Esophagus muscularis mucosa (tissue), 4 donors: Measurements from ENCODE around the gene PKP3. TPM values are rescaled to one million over a fixed set of nuclear protein-coding genes. Genes with fewer than 3 reads are reported as not detected.

Experiments
- DNase-seq: peaks from one replicate; pipeline ENCODE4 v3.0.0-alpha.2; 2017; ENCODE audit errors: extremely low spot score
- H3K27ac ChIP-seq, 4 donors: fragments of 200-600 bp; sonication (generic); replicated peaks in 1 of 4; 1 replicate in 3 of 4; 2 replicates in 1 of 4; pipeline ENCODE4 v1.5.1; 2016 to 2019; ENCODE audit warnings: mild to moderate bottlenecking in 1 of 4
- H3K27me3 ChIP-seq, 4 donors: fragments of 200-600 bp; sonication (generic); one replicate each; pipeline versions ENCODE4 v1.5.1 to v1.6.0; 2016 to 2019
- H3K36me3 ChIP-seq, 4 donors: fragments of 200-600 bp; sonication (generic); one replicate each; pipeline ENCODE4 v1.5.1; 2016 to 2019
- H3K4me1 ChIP-seq, 4 donors: fragments of 200-600 bp; sonication (generic); one replicate each; pipeline ENCODE4 v1.5.1; 2016 to 2019
- H3K4me3 ChIP-seq, 4 donors: fragments of 200-600 bp; sonication (generic); 1 replicate in 2 of 4; 2 replicates in 2 of 4; pipeline ENCODE4 v1.5.1; 2016 to 2019; ENCODE audit warnings: mild to moderate bottlenecking in 4 of 4, moderate library complexity in 1 of 4
- H3K9me3 ChIP-seq, 4 donors: fragments of 200-600 bp; sonication (generic); 1 replicate in 3 of 4; 2 replicates in 1 of 4; pipeline ENCODE4 v1.5.1; 2016 to 2019
- CTCF ChIP-seq, 3 experiments: fragments of 200-600 bp in 2 of 3; fragments of 450-650 bp in 1 of 3; sonication (generic) in 2 of 3; IDR thresholded peaks; one replicate each; pipeline ENCODE4 v1.5.1; 2017 to 2019; ENCODE audit warnings: antibody characterized with exemption in 3 of 3, mild to moderate bottlenecking in 2 of 3, moderate library complexity in 1 of 3
- EP300 ChIP-seq: sonication (generic); formaldehyde crosslinking; IDR thresholded peaks from one replicate; pipeline ENCODE4 v1.6.1; 2017; ENCODE audit warnings: antibody characterized with exemption
- POLR2A ChIP-seq: fragments of 450-650 bp; IDR thresholded peaks from one replicate; pipeline ENCODE4 v1.6.1; 2017; ENCODE audit warnings: antibody characterized with exemption, moderate library complexity, mild to moderate bottlenecking, low read depth
- POLR2AphosphoS5 ChIP-seq, 2 donors: sonication (generic); formaldehyde crosslinking; IDR thresholded peaks; one replicate each; pipeline ENCODE4 v1.6.1; 2017; ENCODE audit warnings: antibody characterized with exemption in 2 of 2
- WGBS: methylation state at CpG from one replicate; pipeline ENCODE4 v1.1.5; 2018; 5-methylcytosine and 5-hydroxymethylcytosine counted together
- intact Hi-C: fragments of 100-400 bp; cut with DNase I; formaldehyde crosslinking; loops from one replicate; pipeline ENCODE4 v1.15.1; 2023
- total RNA-seq, 4 donors: library from RNA; depleted of rRNA; stranded (reverse); fragments of >200 nt; gene quantifications; one replicate each; pipeline versions ENCODE4 v1.1.0 to v1.2.1, GENCODE V29; 2016

The PKP3 gene
- total RNA-seq, 4 donors from 2014 or later = 0.17 to 1.1 (median 0.51) TPM

DNA sequence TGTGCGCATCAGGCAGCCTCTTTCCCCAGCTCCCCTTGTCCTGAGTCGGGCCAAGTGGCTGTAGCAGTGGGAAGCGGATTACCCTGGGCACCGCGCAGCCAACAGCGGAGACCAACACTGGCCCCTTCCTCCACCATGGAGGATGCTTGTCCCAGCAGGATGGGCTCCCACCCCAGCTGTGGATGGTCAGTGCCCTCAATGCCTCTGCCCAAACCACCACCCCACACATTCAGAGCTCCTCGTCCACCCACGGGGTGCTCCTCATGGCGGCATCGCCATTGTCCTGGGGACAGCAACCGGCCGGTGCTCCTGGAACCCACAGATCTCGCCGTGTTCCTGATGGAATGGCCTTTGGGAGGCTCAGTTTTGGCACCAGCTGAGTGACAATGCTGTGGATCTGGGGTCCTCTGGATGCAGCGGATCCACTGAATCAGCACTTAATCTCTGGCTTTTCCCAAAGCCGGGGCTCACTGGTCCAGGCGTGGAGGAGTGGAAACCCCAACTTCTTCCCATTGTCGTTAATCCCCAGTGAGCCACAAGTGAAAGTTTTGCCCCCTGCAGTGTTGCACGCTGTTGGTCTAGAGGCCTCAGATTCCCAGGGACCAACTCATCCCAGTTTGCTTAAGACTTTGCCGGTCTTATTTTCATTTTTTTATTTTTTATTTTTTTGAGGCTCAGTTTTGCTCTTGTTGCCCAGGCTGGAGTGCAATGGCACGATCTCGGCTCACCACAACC lies 28.9 kb upstream of the PKP3 start:
- Histone ChIP-seq H3K4me1 (peaks cover 5 to 17% (median 15%) of the 10 kb centered on the region in 4 donors), H3K36me3 (no peaks in the 10 kb centered on the region), H3K9me3 (peaks cover 0 to 11% (median 4%) of the 10 kb centered on the region in 4 donors), H3K4me3 (no peak overlapping the region), H3K27me3 (peaks cover 0 to 24% (median 21%) of the 10 kb centered on the region in 4 donors), H3K27ac (no peak overlapping the region)
- no peak for DNase-seq
- intact Hi-C loops = loop anchor here (5.0 to 10.0 kb wide), 2 partner anchors 113 to 160 kb away; partner anchors contain the start of genes BET1L and RIC8A
- 88% methylated on average over 16 of the region's 22 CpGs for WGBS
- no peak for TF ChIP-seq POLR2AphosphoS5 (IDR thresholded peaks at IDR 0.05)
- TF ChIP-seq EP300 = no peak
- TF ChIP-seq CTCF (IDR thresholded peaks at IDR 0.05) = no peak
- no peak for TF ChIP-seq POLR2A

DNA sequence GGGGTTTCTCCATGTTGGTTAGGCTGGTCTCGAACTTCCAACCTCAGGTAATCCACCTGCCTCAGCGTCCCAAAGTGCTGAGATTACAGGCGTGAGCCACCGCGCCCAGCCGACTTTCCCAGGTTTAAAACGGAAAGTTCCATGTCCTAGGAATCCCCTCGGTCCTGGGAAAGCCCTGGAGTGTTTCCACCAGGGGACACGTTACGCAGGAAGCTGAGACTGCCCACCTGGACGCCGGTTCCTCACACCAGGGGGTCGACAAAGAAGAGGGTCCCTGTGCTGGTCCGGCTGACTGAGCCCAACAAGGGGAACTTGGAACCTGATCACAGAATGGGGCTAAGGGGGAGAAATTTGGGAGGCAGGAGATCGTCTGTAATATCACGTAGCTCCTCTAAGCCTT lies 28.2 kb upstream of the PKP3 start:
- TF ChIP-seq POLR2AphosphoS5 (IDR thresholded peaks at IDR 0.05) (no peak), CTCF (IDR thresholded peaks at IDR 0.05) (no peak), POLR2A (no peak), EP300 (no peak)
- Histone ChIP-seq H3K4me1 (peaks cover 5 to 21% (median 20%) of the 10 kb centered on the region in 4 donors), H3K4me3 (no peak overlapping the region), H3K9me3 (peaks cover 0 to 8% (median 4%) of the 10 kb centered on the region in 4 donors), H3K36me3 (no peaks in the 10 kb centered on the region), H3K27me3 (peaks cover 0 to 28% (median 21%) of the 10 kb centered on the region in 4 donors), H3K27ac (no peak overlapping the region)
- no peak for DNase-seq
- intact Hi-C loops = loop anchor here (10.0 kb wide), 1 partner anchor 161 kb away; the partner anchor contains the start of genes BET1L and RIC8A
- 79% methylated on average over 15 of the region's 16 CpGs for WGBS

DNA sequence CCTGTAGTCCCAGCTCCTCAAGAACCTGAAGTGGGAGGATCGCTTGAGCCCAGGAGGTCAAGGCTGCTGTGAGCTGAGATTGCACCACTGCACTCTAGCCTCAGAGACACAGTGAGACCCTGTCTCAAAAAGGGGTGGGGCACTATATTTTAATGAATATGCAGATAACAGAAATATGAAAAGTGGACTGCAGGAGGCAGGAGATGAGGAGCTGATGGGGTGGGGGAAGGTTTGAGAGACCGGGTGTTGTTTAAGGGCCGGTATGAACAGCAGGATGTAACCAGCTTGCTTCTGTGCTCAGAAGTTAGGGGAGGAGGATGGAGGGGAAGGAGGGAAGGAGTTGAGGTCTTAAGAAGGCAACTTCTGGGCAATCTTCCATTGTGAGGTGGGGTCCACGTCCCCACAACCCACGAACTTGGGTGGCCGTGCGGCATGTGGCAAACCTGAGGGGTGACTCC lies 26.0 kb upstream of the PKP3 start:
- H3K27ac ChIP-seq = peak overlapping the region in 1 of 4 donors; percentile 70

More for the DNA sequence above, 26.0 kb upstream of the PKP3 start:
- peaks cover 5 to 21% (median 20%) of the 10 kb centered on the region in 4 donors for H3K4me1 ChIP-seq
- H3K27me3 ChIP-seq = peaks cover 0 to 28% (median 21%) of the 10 kb centered on the region in 4 donors
- H3K4me3 ChIP-seq = peak overlapping the region in 2 of 4 donors; percentile 53 to 59
- TF ChIP-seq CTCF (IDR thresholded peaks at IDR 0.05) (no peak), EP300 (no peak), POLR2A (no peak), POLR2AphosphoS5 (IDR thresholded peaks at IDR 0.05) (no peak)
- peaks cover 0 to 5% (median 0%) of the 10 kb centered on the region in 4 donors for H3K36me3 ChIP-seq
- no peaks in the 10 kb centered on the region for H3K9me3 ChIP-seq
- intact Hi-C loops = loop anchor here (10.0 kb wide), 1 partner anchor 163 kb away; the partner anchor contains the start of genes BET1L and RIC8A
- WGBS = 35% methylated on average over 7 of the region's 7 CpGs
- no peak for DNase-seq
